Ovary (tissue), 9 donors: ENCODE measurements around the gene MAP4K4. TPM values are rescaled to one million over a fixed set of nuclear protein-coding genes. Genes with fewer than 3 reads are reported as not detected.

ENCODE experiments used
- DNase-seq, 5 donors: peaks; one replicate each; pipeline ENCODE4 v3.0.0-alpha.2; 2019 to 2020
- H3K27ac ChIP-seq, 2 donors: fragments of 200-600 bp; one replicate each; pipeline versions ENCODE4 v1.5.1 to v1.8.0; 2019 to 2022
- H3K27me3 ChIP-seq: fragments of 200-600 bp; one replicate; pipeline ENCODE4 v1.8.0; 2022
- H3K36me3 ChIP-seq: fragments of 200-600 bp; sonication (generic); one replicate; pipeline ENCODE4 v1.5.1; 2019
- H3K4me1 ChIP-seq: one replicate; pipeline ENCODE4 v1.8.1; 2013; ENCODE audit warnings: mild to moderate bottlenecking, moderate library complexity; ENCODE audit not compliant: insufficient read depth
- H3K4me3 ChIP-seq: fragments of 200-600 bp; sonication (generic); one replicate; pipeline ENCODE4 v1.5.1; 2017
- H3K9me3 ChIP-seq, 2 donors: fragments of 200-600 bp in 1 of 2; sonication (generic) in 1 of 2; one replicate each; pipeline versions ENCODE4 v1.5.1 to v1.8.1; 2013 to 2019; ENCODE audit warnings: mild to moderate bottlenecking in 1 of 2, moderate library complexity in 1 of 2
- EP300 ChIP-seq: sonication (generic); formaldehyde crosslinking; IDR thresholded peaks from one replicate; pipeline ENCODE4 v1.6.1; 2017; ENCODE audit warnings: antibody characterized with exemption
- POLR2A ChIP-seq: fragments of 450-650 bp; IDR thresholded peaks from one replicate; pipeline ENCODE4 v1.6.1; 2017; ENCODE audit warnings: antibody characterized with exemption, mild to moderate bottlenecking, moderate library complexity
- WGBS, 3 donors: extraction: QIAGEN DNeasy Blood & Tissue Kit in 1 of 3; methylation state at CpG; one replicate each; pipeline versions ENCODE4 v1.1.5 to v1.1.7; 2013 to 2017; 5-methylcytosine and 5-hydroxymethylcytosine counted together
- intact Hi-C, 4 donors: fragments of 100-400 bp; cut with DNase I; formaldehyde crosslinking; loops; one replicate each; pipeline versions ENCODE4 v1.11.0 to v1.15.1; 2022 to 2023
- polyA plus RNA-seq, 2 donors: library from polyadenylated mRNA; stranded (reverse); fragments of 200-250 nt in 1 of 2; fragments of 350-450 nt in 1 of 2; fragmentation: Illumina TruSeq in 1 of 2; extraction: RNeasy Lipid Tissue Mini Kit (QIAGEN cat#74804) in 1 of 2; gene quantifications; one replicate each; pipeline ENCODE4 v1.2.3, GENCODE V29; 2013 to 2014
- total RNA-seq, 7 donors: library from RNA; depleted of rRNA in 2 of 7; stranded (reverse); fragments of >200 nt in 2 of 7; fragmentation: NEBNext Ultra II Directional in 3 of 7; extraction: Animal tissue kit (Norgen Biotek cat#: 25700) in 3 of 7; gene quantifications; one replicate each; pipeline versions ENCODE4 v1.1.0 to v1.2.4, GENCODE V29; 2016 to 2023
- TF ChIP-seq, protein P1 (sequence below), 3 donors: fragments of 450-650 bp in 2 of 3; fragments of 200-600 bp in 1 of 3; IDR thresholded peaks; one replicate each; pipeline versions ENCODE4 v1.5.1 to v1.8.0; 2016 to 2022; ENCODE audit warnings: antibody characterized with exemption in 3 of 3, mild to moderate bottlenecking in 1 of 3
- donor health status: DM: no; HTN: no; CAD: no; lungs with moderate emphysema.
- donor health status: DM: no; HTN: no; CAD: no.
- donor health status: Bipolar disorder and iron deficiency.
- donor health status: DM: yes; HTN: yes; CAD: no.
- donor health status: DM: no; HTN: no; CAD: no.
- donor health status: DM: yes; HTN: yes; CAD: no.

The MAP4K4 gene
- total and polyA plus RNA-seq, 9 donors = 23.9 to 60.9 (median 49.7) TPM

GRCh38 chr2:101882769-101883307 is 185.3 kb downstream of the MAP4K4 start:
- TF ChIP-seq EP300 (no peak), POLR2A (no peak)
- TF ChIP-seq, protein P1, sequence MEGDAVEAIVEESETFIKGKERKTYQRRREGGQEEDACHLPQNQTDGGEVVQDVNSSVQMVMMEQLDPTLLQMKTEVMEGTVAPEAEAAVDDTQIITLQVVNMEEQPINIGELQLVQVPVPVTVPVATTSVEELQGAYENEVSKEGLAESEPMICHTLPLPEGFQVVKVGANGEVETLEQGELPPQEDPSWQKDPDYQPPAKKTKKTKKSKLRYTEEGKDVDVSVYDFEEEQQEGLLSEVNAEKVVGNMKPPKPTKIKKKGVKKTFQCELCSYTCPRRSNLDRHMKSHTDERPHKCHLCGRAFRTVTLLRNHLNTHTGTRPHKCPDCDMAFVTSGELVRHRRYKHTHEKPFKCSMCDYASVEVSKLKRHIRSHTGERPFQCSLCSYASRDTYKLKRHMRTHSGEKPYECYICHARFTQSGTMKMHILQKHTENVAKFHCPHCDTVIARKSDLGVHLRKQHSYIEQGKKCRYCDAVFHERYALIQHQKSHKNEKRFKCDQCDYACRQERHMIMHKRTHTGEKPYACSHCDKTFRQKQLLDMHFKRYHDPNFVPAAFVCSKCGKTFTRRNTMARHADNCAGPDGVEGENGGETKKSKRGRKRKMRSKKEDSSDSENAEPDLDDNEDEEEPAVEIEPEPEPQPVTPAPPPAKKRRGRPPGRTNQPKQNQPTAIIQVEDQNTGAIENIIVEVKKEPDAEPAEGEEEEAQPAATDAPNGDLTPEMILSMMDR (IDR thresholded peaks at IDR 0.05) = no peak
- Histone ChIP-seq H3K4me1 (no peaks in the 10 kb centered on the region), H3K27ac (no peak overlapping the region), H3K9me3 (no peaks in the 10 kb centered on the region), H3K27me3 (no peaks in the 10 kb centered on the region), H3K36me3 (no peaks in the 10 kb centered on the region), H3K4me3 (no peak overlapping the region)
- WGBS, 3 donors = 81 to 87% (median 85%) methylated on average over 4 of the region's 4 CpGs
- no peak for DNase-seq
- intact Hi-C loops = loop anchor here in 1 of 4 donors (10.0 kb wide), 1 partner anchor 72 kb away; no protein-coding TSS in a partner anchor

DNA sequence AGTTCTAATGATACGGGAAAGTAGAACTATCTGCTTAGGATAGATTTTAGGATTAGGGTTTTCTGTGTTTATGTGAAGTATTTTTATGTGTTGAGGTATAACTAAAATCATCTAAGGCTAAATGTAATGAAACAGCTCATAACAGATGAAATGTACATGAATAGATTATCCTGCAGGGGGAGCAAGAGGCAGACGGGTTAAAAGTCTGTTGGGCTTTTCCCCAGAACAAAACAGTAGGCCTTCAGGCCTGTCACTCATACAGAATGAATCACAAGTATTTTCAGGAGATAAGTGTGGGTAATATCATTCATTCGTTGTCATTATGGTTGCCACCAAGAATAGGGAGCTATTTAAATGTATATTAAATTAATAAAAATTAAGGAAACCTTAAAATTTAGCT is 186.4 kb downstream of the MAP4K4 start:
- intact Hi-C loops = loop anchor here in 1 of 4 donors (10.0 kb wide), 1 partner anchor 71 kb away; no protein-coding TSS in a partner anchor
- 40 to 55% (median 48%) methylated on average over 3 of the region's 3 CpGs for WGBS, 3 donors

GRCh38 chr2:101884423-101884822 is 186.9 kb downstream of the MAP4K4 start:
- TF ChIP-seq POLR2A (no peak), EP300 (no peak)
- TF ChIP-seq, protein P1 (IDR thresholded peaks at IDR 0.05) = no peak
- H3K27ac ChIP-seq = no peak overlapping the region
- H3K4me1 ChIP-seq = no peaks in the 10 kb centered on the region
- H3K4me3 ChIP-seq = no peak overlapping the region
- no peaks in the 10 kb centered on the region for H3K9me3 ChIP-seq
- DNase-seq = no peak
- no peaks in the 10 kb centered on the region for H3K27me3 ChIP-seq
- 85 to 94% (median 92%) methylated on average over 2 of the region's 2 CpGs for WGBS, 3 donors
- no peaks in the 10 kb centered on the region for H3K36me3 ChIP-seq
- intact Hi-C loops = loop anchor here in 1 of 4 donors (10.0 kb wide), 1 partner anchor 70 kb away; no protein-coding TSS in a partner anchor

More for the DNA sequence above, 186.4 kb downstream of the MAP4K4 start:
- peak in 1 of 5 donors; percentile 31 for DNase-seq
- no peaks in the 10 kb centered on the region for H3K27me3 ChIP-seq
- TF ChIP-seq POLR2A = no peak
- TF ChIP-seq, protein P1 (IDR thresholded peaks at IDR 0.05) = peak in 2 of 3 donors; percentile 27 to 61
- no peak overlapping the region for H3K4me3 ChIP-seq
- no peak overlapping the region for H3K27ac ChIP-seq
- no peaks in the 10 kb centered on the region for H3K4me1 ChIP-seq
- no peaks in the 10 kb centered on the region for H3K36me3 ChIP-seq
- H3K9me3 ChIP-seq = no peaks in the 10 kb centered on the region

- H3K4me1 ChIP-seq = no peaks in the 10 kb centered on the region
- H3K27ac ChIP-seq = no peak overlapping the region
- intact Hi-C loops = loop anchor here in 1 of 4 donors (10.0 kb wide), 1 partner anchor 67 kb away; no protein-coding TSS in a partner anchor
- H3K9me3 ChIP-seq = no peaks in the 10 kb centered on the region
- no peak overlapping the region for H3K4me3 ChIP-seq
- WGBS, 3 donors = 98 to 100% (median 99%) methylated on average over 2 of the region's 2 CpGs
- TF ChIP-seq, protein P1 (IDR thresholded peaks at IDR 0.05) = no peak
- TF ChIP-seq EP300 = no peak
- TF ChIP-seq POLR2A = no peak
- no peaks in the 10 kb centered on the region for H3K27me3 ChIP-seq
- DNase-seq = no peak
- no peaks in the 10 kb centered on the region for H3K36me3 ChIP-seq
Measured at GRCh38 chr2:101887328-101887727, 189.8 kb downstream of the MAP4K4 start.
